ENCODE results near the gene GUCA1C.

- TF ChIP-seq POLR2A (IDR thresholded peaks at IDR 0.05) (no peak), CTCF (IDR thresholded peaks at IDR 0.05) (no peak)
These were observed 92.3 kb downstream of the GUCA1C start for GRCh38 chr3:108861401-108861800.

Data from right lobe of liver (tissue), 4 donors.